Ovary (tissue), 9 donors: ENCODE data around the gene NUBPL. TPM values are rescaled to one million over a fixed set of nuclear protein-coding genes. Genes with fewer than 3 reads are reported as not detected.

Source experiments
- DNase-seq, 5 donors: peaks; one replicate each; pipeline ENCODE4 v3.0.0-alpha.2; 2019 to 2020
- H3K27ac ChIP-seq, 2 donors: fragments of 200-600 bp; one replicate each; pipeline versions ENCODE4 v1.5.1 to v1.8.0; 2019 to 2022
- H3K27me3 ChIP-seq: fragments of 200-600 bp; one replicate; pipeline ENCODE4 v1.8.0; 2022
- H3K36me3 ChIP-seq: fragments of 200-600 bp; sonication (generic); one replicate; pipeline ENCODE4 v1.5.1; 2019
- H3K4me1 ChIP-seq: one replicate; pipeline ENCODE4 v1.8.1; 2013; ENCODE audit warnings: mild to moderate bottlenecking, moderate library complexity; ENCODE audit not compliant: insufficient read depth
- H3K4me3 ChIP-seq: fragments of 200-600 bp; sonication (generic); one replicate; pipeline ENCODE4 v1.5.1; 2017
- H3K9me3 ChIP-seq, 2 donors: fragments of 200-600 bp in 1 of 2; sonication (generic) in 1 of 2; one replicate each; pipeline versions ENCODE4 v1.5.1 to v1.8.1; 2013 to 2019; ENCODE audit warnings: mild to moderate bottlenecking in 1 of 2, moderate library complexity in 1 of 2
- EP300 ChIP-seq: sonication (generic); formaldehyde crosslinking; IDR thresholded peaks from one replicate; pipeline ENCODE4 v1.6.1; 2017; ENCODE audit warnings: antibody characterized with exemption
- POLR2A ChIP-seq: fragments of 450-650 bp; IDR thresholded peaks from one replicate; pipeline ENCODE4 v1.6.1; 2017; ENCODE audit warnings: antibody characterized with exemption, mild to moderate bottlenecking, moderate library complexity
- WGBS, 3 donors: extraction: QIAGEN DNeasy Blood & Tissue Kit in 1 of 3; methylation state at CpG; one replicate each; pipeline versions ENCODE4 v1.1.5 to v1.1.7; 2013 to 2017; 5-methylcytosine and 5-hydroxymethylcytosine counted together
- intact Hi-C, 4 donors: fragments of 100-400 bp; cut with DNase I; formaldehyde crosslinking; loops; one replicate each; pipeline versions ENCODE4 v1.11.0 to v1.15.1; 2022 to 2023
- polyA plus RNA-seq, 2 donors: library from polyadenylated mRNA; stranded (reverse); fragments of 200-250 nt in 1 of 2; fragments of 350-450 nt in 1 of 2; fragmentation: Illumina TruSeq in 1 of 2; extraction: RNeasy Lipid Tissue Mini Kit (QIAGEN cat#74804) in 1 of 2; gene quantifications; one replicate each; pipeline ENCODE4 v1.2.3, GENCODE V29; 2013 to 2014
- total RNA-seq, 7 donors: library from RNA; depleted of rRNA in 2 of 7; stranded (reverse); fragments of >200 nt in 2 of 7; fragmentation: NEBNext Ultra II Directional in 3 of 7; extraction: Animal tissue kit (Norgen Biotek cat#: 25700) in 3 of 7; gene quantifications; one replicate each; pipeline versions ENCODE4 v1.1.0 to v1.2.4, GENCODE V29; 2016 to 2023
- TF ChIP-seq, protein P1 (sequence below), 3 donors: fragments of 450-650 bp in 2 of 3; fragments of 200-600 bp in 1 of 3; IDR thresholded peaks; one replicate each; pipeline versions ENCODE4 v1.5.1 to v1.8.0; 2016 to 2022; ENCODE audit warnings: antibody characterized with exemption in 3 of 3, mild to moderate bottlenecking in 1 of 3
- donor health status: DM: no; HTN: no; CAD: no; lungs with moderate emphysema.
- donor health status: DM: no; HTN: no; CAD: no.
- donor health status: Bipolar disorder and iron deficiency.
- donor health status: DM: yes; HTN: yes; CAD: no.
- donor health status: DM: no; HTN: no; CAD: no.
- donor health status: DM: yes; HTN: yes; CAD: no.

NUBPL gene
- total and polyA plus RNA-seq, 9 donors = 5.8 to 17.6 (median 14.0) TPM

DNA sequence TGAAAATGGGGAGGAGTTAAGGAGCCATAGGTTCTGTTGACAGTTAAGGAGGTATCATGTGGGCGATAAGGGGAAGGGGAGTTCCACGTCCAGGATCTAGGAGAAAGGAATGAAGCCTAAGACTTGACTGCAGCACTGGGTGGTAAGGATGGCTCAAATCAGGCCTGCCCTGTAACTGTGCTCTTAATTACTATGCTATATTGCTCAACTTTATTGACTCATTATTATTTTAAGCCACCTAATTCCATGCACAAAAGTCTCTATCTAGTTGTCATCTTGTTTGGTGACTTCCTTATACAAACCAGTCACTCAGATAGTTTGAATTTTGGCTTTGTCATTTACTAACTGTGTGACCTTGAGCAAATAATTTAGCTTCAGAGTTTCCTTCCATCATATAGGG, 273.8 kb downstream of the NUBPL start:
- intact Hi-C loops = no loop called here
- no peak for TF ChIP-seq EP300
- TF ChIP-seq, protein P1, sequence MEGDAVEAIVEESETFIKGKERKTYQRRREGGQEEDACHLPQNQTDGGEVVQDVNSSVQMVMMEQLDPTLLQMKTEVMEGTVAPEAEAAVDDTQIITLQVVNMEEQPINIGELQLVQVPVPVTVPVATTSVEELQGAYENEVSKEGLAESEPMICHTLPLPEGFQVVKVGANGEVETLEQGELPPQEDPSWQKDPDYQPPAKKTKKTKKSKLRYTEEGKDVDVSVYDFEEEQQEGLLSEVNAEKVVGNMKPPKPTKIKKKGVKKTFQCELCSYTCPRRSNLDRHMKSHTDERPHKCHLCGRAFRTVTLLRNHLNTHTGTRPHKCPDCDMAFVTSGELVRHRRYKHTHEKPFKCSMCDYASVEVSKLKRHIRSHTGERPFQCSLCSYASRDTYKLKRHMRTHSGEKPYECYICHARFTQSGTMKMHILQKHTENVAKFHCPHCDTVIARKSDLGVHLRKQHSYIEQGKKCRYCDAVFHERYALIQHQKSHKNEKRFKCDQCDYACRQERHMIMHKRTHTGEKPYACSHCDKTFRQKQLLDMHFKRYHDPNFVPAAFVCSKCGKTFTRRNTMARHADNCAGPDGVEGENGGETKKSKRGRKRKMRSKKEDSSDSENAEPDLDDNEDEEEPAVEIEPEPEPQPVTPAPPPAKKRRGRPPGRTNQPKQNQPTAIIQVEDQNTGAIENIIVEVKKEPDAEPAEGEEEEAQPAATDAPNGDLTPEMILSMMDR (IDR thresholded peaks at IDR 0.05) = no peak
- no peak for TF ChIP-seq POLR2A
- WGBS, 3 donors = 91 to 94% (median 91%) methylated on average over 2 of the region's 2 CpGs
- Histone ChIP-seq H3K27me3 (no peaks in the 10 kb centered on the region), H3K4me1 (no peaks in the 10 kb centered on the region), H3K36me3 (no peaks in the 10 kb centered on the region), H3K27ac (no peak overlapping the region), H3K9me3 (no peaks in the 10 kb centered on the region), H3K4me3 (no peak overlapping the region)
- DNase-seq = no peak

GRCh38 chr14:31837031-31837430, 275.8 kb downstream of the NUBPL start:
- no peak for DNase-seq
- H3K4me3 ChIP-seq = no peak overlapping the region
- no peak for TF ChIP-seq POLR2A
- no peak for TF ChIP-seq EP300
- TF ChIP-seq, protein P1 (IDR thresholded peaks at IDR 0.05) = no peak
- no peaks in the 10 kb centered on the region for H3K27me3 ChIP-seq
- H3K9me3 ChIP-seq = no peaks in the 10 kb centered on the region
- intact Hi-C loops = no loop called here
- 11 to 34% (median 27%) methylated on average over 5 of the region's 5 CpGs for WGBS, 3 donors
- H3K4me1 ChIP-seq = no peaks in the 10 kb centered on the region
- no peaks in the 10 kb centered on the region for H3K36me3 ChIP-seq
- H3K27ac ChIP-seq = no peak overlapping the region

DNA sequence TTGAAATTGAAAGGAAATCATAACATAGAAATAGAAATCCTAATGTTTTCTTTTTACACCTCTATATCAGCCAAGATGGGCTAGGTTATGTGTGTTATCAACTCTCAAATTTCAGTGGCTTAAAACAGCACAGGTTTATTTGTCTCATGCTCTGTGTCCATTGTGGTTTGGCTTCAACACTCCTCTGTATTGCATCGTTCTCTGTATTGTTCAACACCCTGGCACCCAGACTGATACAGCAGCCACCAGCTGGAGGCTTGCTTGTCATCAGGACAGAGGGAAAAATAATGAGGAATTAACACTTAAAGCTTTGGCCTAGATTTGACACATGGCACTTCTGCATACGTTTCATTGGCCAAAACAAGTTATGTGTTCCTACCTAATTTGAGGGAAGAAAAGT, 281.7 kb downstream of the NUBPL start:
- TF ChIP-seq POLR2A = no peak
- TF ChIP-seq, protein P1 (IDR thresholded peaks at IDR 0.05) = no peak
- no peak for TF ChIP-seq EP300
- Histone ChIP-seq H3K27ac (no peak overlapping the region), H3K27me3 (no peaks in the 10 kb centered on the region), H3K36me3 (no peaks in the 10 kb centered on the region), H3K4me3 (no peak overlapping the region), H3K9me3 (no peaks in the 10 kb centered on the region), H3K4me1 (no peaks in the 10 kb centered on the region)
- DNase-seq = no peak
- 67 to 82% (median 69%) methylated on average over 2 of the region's 2 CpGs for WGBS, 3 donors
- intact Hi-C loops = no loop called here

GRCh38 chr14:31843361-31844091, 282.3 kb downstream of the NUBPL start:
- Histone ChIP-seq H3K36me3 (no peaks in the 10 kb centered on the region), H3K27ac (no peak overlapping the region), H3K27me3 (no peaks in the 10 kb centered on the region), H3K4me3 (no peak overlapping the region), H3K4me1 (no peaks in the 10 kb centered on the region), H3K9me3 (no peaks in the 10 kb centered on the region)
- intact Hi-C loops = no loop called here
- DNase-seq = no peak
- WGBS, 3 donors = 75 to 88% (median 83%) methylated on average over 1 of the region's 1 CpG
- TF ChIP-seq, protein P1 (IDR thresholded peaks at IDR 0.05) = no peak
- TF ChIP-seq POLR2A (no peak), EP300 (no peak)
